Suprapubic skin (tissue), 4 donors: ENCODE measurements around the gene SYDE2. TPM values are rescaled to one million over a fixed set of nuclear protein-coding genes. Genes with fewer than 3 reads are reported as not detected.
"Not testable (repeated sequence)": the region's sequence is repeated elsewhere in the genome, so short reads cannot be mapped to it uniquely, and the experiment has no call there.

Source experiments
- DNase-seq, 2 donors: peaks; one replicate each; pipeline ENCODE4 v3.0.0-alpha.2; 2019; ENCODE audit warnings: low spot score in 2 of 2
- H3K27ac ChIP-seq: fragments of 200-600 bp; sonication (generic); one replicate; pipeline ENCODE4 v1.5.1; 2019
- H3K27me3 ChIP-seq: fragments of 200-600 bp; sonication (generic); one replicate; pipeline ENCODE4 v1.5.1; 2019
- H3K36me3 ChIP-seq: fragments of 200-600 bp; sonication (generic); one replicate; pipeline ENCODE4 v1.5.1; 2019
- H3K4me1 ChIP-seq: fragments of 200-600 bp; sonication (generic); one replicate; pipeline ENCODE4 v1.5.1; 2019
- H3K4me3 ChIP-seq: fragments of 200-600 bp; sonication (generic); one replicate; pipeline ENCODE4 v1.5.1; 2019; ENCODE audit warnings: mild to moderate bottlenecking
- H3K9me3 ChIP-seq: fragments of 200-600 bp; sonication (generic); one replicate; pipeline ENCODE4 v1.5.1; 2019
- EP300 ChIP-seq: sonication (generic); formaldehyde crosslinking; IDR thresholded peaks from one replicate; pipeline ENCODE4 v1.6.1; 2017; ENCODE audit warnings: antibody characterized with exemption
- POLR2A ChIP-seq, 2 donors: fragments of 450-650 bp; IDR thresholded peaks; one replicate each; pipeline ENCODE4 v1.6.1; 2017; ENCODE audit warnings: antibody characterized with exemption in 2 of 2, mild to moderate bottlenecking in 2 of 2, moderate library complexity in 2 of 2
- POLR2AphosphoS5 ChIP-seq, 3 donors: sonication (generic); formaldehyde crosslinking; IDR thresholded peaks; one replicate each; pipeline ENCODE4 v1.6.1; 2017; ENCODE audit warnings: antibody characterized with exemption in 3 of 3
- WGBS: methylation state at CpG from one replicate; pipeline ENCODE4 v1.1.5; 2018; 5-methylcytosine and 5-hydroxymethylcytosine counted together
- total RNA-seq, 4 donors: library from RNA; depleted of rRNA; stranded (reverse); fragments of >200 nt; gene quantifications; one replicate each; pipeline ENCODE4 v1.1.0, GENCODE V29; 2016
- TF ChIP-seq, protein P1 (sequence below), 2 donors: fragments of 200-600 bp in 1 of 2; fragments of 450-650 bp in 1 of 2; sonication (generic) in 1 of 2; IDR thresholded peaks; one replicate each; pipeline ENCODE4 v1.5.1; 2016 to 2019; ENCODE audit warnings: antibody characterized with exemption in 2 of 2, mild to moderate bottlenecking in 1 of 2, moderate library complexity in 1 of 2

SYDE2 gene
- total RNA-seq, 4 donors from 2014 or later, result 5.9 to 12.6 (median 10.1) TPM

DNA sequence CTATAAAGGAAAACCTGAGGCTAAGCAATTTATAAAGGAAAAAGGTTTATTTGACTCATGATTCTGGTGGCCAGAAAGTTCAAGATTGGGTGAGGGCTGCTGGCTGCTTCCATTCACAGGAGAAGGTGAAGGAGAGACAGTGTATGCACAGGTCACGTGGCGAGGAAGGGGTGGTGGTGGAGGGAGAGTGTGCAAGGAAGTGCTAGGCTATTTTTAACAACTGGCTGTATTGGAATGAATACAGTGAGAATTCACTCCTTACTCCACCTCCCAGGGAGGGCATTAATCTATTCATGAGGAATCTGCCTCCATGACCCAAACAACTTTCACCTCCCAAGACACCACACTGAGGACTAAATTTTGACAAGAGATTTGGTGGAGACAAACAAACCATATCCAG, 51.0 kb downstream of the SYDE2 start:
- TF ChIP-seq POLR2AphosphoS5 (IDR thresholded peaks at IDR 0.05), result no peak
- no peak for TF ChIP-seq POLR2A (IDR thresholded peaks at IDR 0.05)
- TF ChIP-seq, protein P1, sequence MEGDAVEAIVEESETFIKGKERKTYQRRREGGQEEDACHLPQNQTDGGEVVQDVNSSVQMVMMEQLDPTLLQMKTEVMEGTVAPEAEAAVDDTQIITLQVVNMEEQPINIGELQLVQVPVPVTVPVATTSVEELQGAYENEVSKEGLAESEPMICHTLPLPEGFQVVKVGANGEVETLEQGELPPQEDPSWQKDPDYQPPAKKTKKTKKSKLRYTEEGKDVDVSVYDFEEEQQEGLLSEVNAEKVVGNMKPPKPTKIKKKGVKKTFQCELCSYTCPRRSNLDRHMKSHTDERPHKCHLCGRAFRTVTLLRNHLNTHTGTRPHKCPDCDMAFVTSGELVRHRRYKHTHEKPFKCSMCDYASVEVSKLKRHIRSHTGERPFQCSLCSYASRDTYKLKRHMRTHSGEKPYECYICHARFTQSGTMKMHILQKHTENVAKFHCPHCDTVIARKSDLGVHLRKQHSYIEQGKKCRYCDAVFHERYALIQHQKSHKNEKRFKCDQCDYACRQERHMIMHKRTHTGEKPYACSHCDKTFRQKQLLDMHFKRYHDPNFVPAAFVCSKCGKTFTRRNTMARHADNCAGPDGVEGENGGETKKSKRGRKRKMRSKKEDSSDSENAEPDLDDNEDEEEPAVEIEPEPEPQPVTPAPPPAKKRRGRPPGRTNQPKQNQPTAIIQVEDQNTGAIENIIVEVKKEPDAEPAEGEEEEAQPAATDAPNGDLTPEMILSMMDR (IDR thresholded peaks at IDR 0.05), result no peak
- TF ChIP-seq EP300, result no peak
- WGBS, result 61% methylated on average over 2 of the region's 2 CpGs

DNA sequence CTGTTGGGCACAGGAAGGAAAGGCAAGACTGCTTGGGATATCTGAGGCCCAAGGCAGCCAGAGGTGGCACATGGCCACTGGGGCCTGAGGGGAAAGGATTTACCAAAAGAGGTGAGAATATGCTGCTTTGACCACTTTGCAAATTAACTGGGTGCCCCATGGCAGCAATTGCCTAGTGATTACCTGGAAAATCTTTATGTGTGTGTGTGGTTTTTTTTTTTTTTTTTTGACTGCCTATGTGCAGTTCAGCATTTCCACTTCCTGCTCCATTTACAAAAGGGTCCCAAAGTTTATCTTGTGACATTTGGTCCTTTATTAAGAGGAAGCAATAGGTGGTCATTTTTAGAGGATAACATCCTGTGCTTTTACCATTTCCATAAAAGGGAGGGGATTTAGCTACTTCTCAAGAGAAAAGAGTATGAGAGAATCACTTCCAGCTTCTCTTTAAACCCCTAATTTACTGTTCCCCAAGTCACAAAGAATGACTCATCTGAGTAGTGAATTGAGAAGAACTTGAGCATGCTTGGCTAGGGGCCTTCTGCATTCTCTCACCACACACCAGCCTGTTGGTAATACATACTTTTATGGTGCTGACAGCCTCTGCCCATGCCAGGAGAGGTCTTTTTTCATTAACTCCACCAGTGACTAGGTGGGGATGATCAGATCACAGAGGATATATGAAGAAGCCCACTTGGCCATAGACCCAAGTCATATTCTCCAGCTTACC, 52.1 kb downstream of the SYDE2 start:
- H3K4me3 ChIP-seq, result no peak overlapping the region
- TF ChIP-seq POLR2A (IDR thresholded peaks at IDR 0.05) (no peak), POLR2AphosphoS5 (IDR thresholded peaks at IDR 0.05) (no peak), EP300 (no peak)
- TF ChIP-seq, protein P1 (IDR thresholded peaks at IDR 0.05), result no peak
- no peak for DNase-seq
- no peaks in the 10 kb centered on the region for H3K36me3 ChIP-seq
- no peaks in the 10 kb centered on the region for H3K27me3 ChIP-seq
- no peaks in the 10 kb centered on the region for H3K9me3 ChIP-seq
- H3K4me1 ChIP-seq, result no peaks in the 10 kb centered on the region
- H3K27ac ChIP-seq, result no peak overlapping the region

More for the DNA sequence above, 51.0 kb downstream of the SYDE2 start:
- no peaks in the 10 kb centered on the region for H3K9me3 ChIP-seq
- no peaks in the 10 kb centered on the region for H3K27me3 ChIP-seq
- DNase-seq, result no peak
- H3K4me1 ChIP-seq, result no peaks in the 10 kb centered on the region
- H3K27ac ChIP-seq, result no peak overlapping the region
- H3K4me3 ChIP-seq, result no peak overlapping the region
- H3K36me3 ChIP-seq, result no peaks in the 10 kb centered on the region

DNA sequence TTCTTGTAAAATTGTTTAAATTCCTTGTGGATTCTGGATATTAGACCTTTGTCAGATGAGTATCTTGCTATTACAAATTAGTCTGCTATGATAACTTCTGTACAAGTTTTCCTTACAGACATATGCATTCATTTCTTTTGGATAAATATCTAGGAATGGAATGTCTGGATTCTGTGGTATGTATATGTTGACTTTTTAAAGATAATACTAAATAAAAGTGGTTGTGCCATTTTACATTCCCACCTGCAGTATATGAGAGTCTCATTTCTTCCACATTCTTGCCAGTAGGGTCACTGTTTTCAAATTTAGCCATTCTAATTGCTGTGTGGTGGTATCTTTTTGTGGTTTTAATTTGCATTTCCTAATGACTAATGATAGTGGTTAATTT, 53.9 kb downstream of the SYDE2 start:
- Histone ChIP-seq H3K4me1 (no peaks in the 10 kb centered on the region), H3K27me3 (no peaks in the 10 kb centered on the region), H3K9me3 (no peaks in the 10 kb centered on the region), H3K4me3 (no peak overlapping the region), H3K27ac (no peak overlapping the region), H3K36me3 (no peaks in the 10 kb centered on the region)
- DNase-seq, result no peak
- TF ChIP-seq, protein P1 (IDR thresholded peaks at IDR 0.05), result no peak
- no peak for TF ChIP-seq POLR2A (IDR thresholded peaks at IDR 0.05)
- no peak for TF ChIP-seq EP300
- no peak for TF ChIP-seq POLR2AphosphoS5 (IDR thresholded peaks at IDR 0.05)

GRCh38 chr1:85146298-85146971, 54.4 kb downstream of the SYDE2 start:
- not testable (repeated sequence) for H3K9me3 ChIP-seq, H3K4me1 ChIP-seq, H3K4me3 ChIP-seq, DNase-seq, H3K36me3 ChIP-seq, H3K27me3 ChIP-seq, H3K27ac ChIP-seq
- 62% methylated on average over 6 of the region's 6 CpGs for WGBS

- no peak overlapping the region for H3K4me3 ChIP-seq
- H3K27me3 ChIP-seq, result no peaks in the 10 kb centered on the region
- H3K27ac ChIP-seq, result no peak overlapping the region
- WGBS, result 75% methylated on average over 1 of the region's 1 CpG
- H3K9me3 ChIP-seq, result no peaks in the 10 kb centered on the region
- DNase-seq, result no peak
- no peaks in the 10 kb centered on the region for H3K36me3 ChIP-seq
- H3K4me1 ChIP-seq, result no peaks in the 10 kb centered on the region
- TF ChIP-seq, protein P1 (IDR thresholded peaks at IDR 0.05), result no peak
- TF ChIP-seq EP300 (no peak), POLR2AphosphoS5 (IDR thresholded peaks at IDR 0.05) (no peak), POLR2A (IDR thresholded peaks at IDR 0.05) (no peak)
These were observed 56.5 kb downstream of the SYDE2 start for GRCh38 chr1:85144351-85144750.
